ENCODE data around the gene PC. TPM values are rescaled to one million over a fixed set of nuclear protein-coding genes. Genes with fewer than 3 reads are reported as not detected.
"Not testable (repeated sequence)": the region's sequence is repeated elsewhere in the genome, so short reads cannot be mapped to it uniquely, and the experiment has no call there.

Gene PC, protein sequence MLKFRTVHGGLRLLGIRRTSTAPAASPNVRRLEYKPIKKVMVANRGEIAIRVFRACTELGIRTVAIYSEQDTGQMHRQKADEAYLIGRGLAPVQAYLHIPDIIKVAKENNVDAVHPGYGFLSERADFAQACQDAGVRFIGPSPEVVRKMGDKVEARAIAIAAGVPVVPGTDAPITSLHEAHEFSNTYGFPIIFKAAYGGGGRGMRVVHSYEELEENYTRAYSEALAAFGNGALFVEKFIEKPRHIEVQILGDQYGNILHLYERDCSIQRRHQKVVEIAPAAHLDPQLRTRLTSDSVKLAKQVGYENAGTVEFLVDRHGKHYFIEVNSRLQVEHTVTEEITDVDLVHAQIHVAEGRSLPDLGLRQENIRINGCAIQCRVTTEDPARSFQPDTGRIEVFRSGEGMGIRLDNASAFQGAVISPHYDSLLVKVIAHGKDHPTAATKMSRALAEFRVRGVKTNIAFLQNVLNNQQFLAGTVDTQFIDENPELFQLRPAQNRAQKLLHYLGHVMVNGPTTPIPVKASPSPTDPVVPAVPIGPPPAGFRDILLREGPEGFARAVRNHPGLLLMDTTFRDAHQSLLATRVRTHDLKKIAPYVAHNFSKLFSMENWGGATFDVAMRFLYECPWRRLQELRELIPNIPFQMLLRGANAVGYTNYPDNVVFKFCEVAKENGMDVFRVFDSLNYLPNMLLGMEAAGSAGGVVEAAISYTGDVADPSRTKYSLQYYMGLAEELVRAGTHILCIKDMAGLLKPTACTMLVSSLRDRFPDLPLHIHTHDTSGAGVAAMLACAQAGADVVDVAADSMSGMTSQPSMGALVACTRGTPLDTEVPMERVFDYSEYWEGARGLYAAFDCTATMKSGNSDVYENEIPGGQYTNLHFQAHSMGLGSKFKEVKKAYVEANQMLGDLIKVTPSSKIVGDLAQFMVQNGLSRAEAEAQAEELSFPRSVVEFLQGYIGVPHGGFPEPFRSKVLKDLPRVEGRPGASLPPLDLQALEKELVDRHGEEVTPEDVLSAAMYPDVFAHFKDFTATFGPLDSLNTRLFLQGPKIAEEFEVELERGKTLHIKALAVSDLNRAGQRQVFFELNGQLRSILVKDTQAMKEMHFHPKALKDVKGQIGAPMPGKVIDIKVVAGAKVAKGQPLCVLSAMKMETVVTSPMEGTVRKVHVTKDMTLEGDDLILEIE
- total RNA-seq, result 41.7 and 49.1 TPM in 2 replicates
- long read RNA-seq, partial matches to known transcripts, result 5 of 7 reads
- long read RNA-seq, other reads (novel, unspliced or antisense), result 1 of 7 reads

GRCh38 chr11:66958232-66958955 is at the start of gene PC:
TSS of gene PC (minus strand) at chr11:66958383. CDS start at chr11:66872159, 86,224 bp downstream.
- Mint-ChIP-seq H3K27me3 (ENCODE audit: unreplicated experiment) (no peaks in the 10 kb centered on the region), H3K4me3 (ENCODE audit: unreplicated experiment) (peak within 1 kb of the TSS; percentile 78), H3K27ac (ENCODE audit: unreplicated experiment) (peak within 1 kb of the TSS; percentile 85), H3K4me1 (ENCODE audit: unreplicated experiment) (peaks cover 28% of the 10 kb centered on the region), H3K9me3 (ENCODE audit: unreplicated experiment) (no peaks in the 10 kb centered on the region), H3K36me3 (ENCODE audit: unreplicated experiment) (peaks cover 4% of the 10 kb centered on the region)
- TF ChIP-seq, protein P1, sequence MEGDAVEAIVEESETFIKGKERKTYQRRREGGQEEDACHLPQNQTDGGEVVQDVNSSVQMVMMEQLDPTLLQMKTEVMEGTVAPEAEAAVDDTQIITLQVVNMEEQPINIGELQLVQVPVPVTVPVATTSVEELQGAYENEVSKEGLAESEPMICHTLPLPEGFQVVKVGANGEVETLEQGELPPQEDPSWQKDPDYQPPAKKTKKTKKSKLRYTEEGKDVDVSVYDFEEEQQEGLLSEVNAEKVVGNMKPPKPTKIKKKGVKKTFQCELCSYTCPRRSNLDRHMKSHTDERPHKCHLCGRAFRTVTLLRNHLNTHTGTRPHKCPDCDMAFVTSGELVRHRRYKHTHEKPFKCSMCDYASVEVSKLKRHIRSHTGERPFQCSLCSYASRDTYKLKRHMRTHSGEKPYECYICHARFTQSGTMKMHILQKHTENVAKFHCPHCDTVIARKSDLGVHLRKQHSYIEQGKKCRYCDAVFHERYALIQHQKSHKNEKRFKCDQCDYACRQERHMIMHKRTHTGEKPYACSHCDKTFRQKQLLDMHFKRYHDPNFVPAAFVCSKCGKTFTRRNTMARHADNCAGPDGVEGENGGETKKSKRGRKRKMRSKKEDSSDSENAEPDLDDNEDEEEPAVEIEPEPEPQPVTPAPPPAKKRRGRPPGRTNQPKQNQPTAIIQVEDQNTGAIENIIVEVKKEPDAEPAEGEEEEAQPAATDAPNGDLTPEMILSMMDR (IDR thresholded peaks at IDR 0.05), result no peak
- DNase-seq (ENCODE audit: extremely low spot score, unreplicated experiment), result peak; percentile 100

DNA sequence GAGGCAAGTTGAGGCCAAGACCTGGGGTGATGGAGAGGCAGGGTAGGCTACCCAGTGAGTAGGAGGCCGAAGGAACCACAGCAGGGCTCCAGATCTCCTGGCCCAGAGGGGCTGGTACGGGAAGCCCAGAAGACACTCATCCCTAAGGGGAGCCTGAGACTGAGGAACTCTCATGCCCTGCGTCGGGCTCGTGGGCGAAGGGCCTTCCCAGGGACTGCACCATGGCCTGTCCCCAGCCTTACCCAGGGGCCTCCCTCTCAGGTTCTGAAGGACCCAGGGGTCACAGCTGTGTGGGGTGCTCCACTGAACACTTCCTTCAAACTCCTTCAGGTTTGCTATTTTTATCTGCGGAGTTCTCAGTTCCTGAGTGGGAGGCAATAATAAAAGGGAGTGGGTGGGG is 48.9 kb upstream of the PC start:
- TF ChIP-seq, protein P1 (IDR thresholded peaks at IDR 0.05), result no peak
- H3K4me1 Mint-ChIP-seq (ENCODE audit: unreplicated experiment), result peaks cover 4% of the 10 kb centered on the region
- H3K36me3 Mint-ChIP-seq (ENCODE audit: unreplicated experiment), result no peaks in the 10 kb centered on the region
- H3K9me3 Mint-ChIP-seq (ENCODE audit: unreplicated experiment), result no peaks in the 10 kb centered on the region
- no peaks in the 10 kb centered on the region for H3K27me3 Mint-ChIP-seq (ENCODE audit: unreplicated experiment)
- no peak overlapping the region for H3K27ac Mint-ChIP-seq (ENCODE audit: unreplicated experiment)
- H3K4me3 Mint-ChIP-seq (ENCODE audit: unreplicated experiment), result no peak overlapping the region
- DNase-seq (ENCODE audit: extremely low spot score, unreplicated experiment), result no peak

GRCh38 chr11:67006029-67006884 is 48.1 kb upstream of the PC start:
- Mint-ChIP-seq H3K36me3 (ENCODE audit: unreplicated experiment) (no peaks in the 10 kb centered on the region), H3K27me3 (ENCODE audit: unreplicated experiment) (no peaks in the 10 kb centered on the region), H3K4me1 (ENCODE audit: unreplicated experiment) (peaks cover 4% of the 10 kb centered on the region), H3K4me3 (ENCODE audit: unreplicated experiment) (no peak overlapping the region), H3K27ac (ENCODE audit: unreplicated experiment) (no peak overlapping the region), H3K9me3 (ENCODE audit: unreplicated experiment) (no peaks in the 10 kb centered on the region)
- TF ChIP-seq, protein P1 (IDR thresholded peaks at IDR 0.05), result no peak
- no peak for DNase-seq (ENCODE audit: extremely low spot score, unreplicated experiment)

DNA sequence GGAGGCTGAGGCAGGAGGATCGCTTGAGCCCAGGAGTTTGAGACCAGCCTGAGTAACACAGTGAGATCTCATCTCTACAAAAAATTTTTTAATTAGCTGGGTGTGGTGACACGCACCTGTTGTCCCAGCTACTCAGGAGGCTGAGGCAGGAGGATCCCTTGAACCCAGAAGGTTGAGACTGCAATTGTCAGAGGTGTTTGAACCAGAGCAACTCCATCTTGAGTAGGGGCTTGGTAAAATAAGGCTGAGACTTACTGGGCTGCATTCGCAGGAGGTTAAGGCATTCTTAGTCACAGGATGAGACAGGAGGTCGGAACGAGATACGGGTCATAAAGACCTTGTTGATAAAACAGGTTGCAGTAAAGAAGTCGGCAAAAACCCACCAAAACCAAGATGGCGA is 47.0 kb upstream of the PC start:
- not testable (repeated sequence) for DNase-seq (ENCODE audit: extremely low spot score, unreplicated experiment); H3K36me3 Mint-ChIP-seq (ENCODE audit: unreplicated experiment); H3K27ac Mint-ChIP-seq (ENCODE audit: unreplicated experiment); H3K4me3 Mint-ChIP-seq (ENCODE audit: unreplicated experiment); H3K9me3 Mint-ChIP-seq (ENCODE audit: unreplicated experiment); H3K27me3 Mint-ChIP-seq (ENCODE audit: unreplicated experiment); H3K4me1 Mint-ChIP-seq (ENCODE audit: unreplicated experiment)

All from osteocyte (in vitro differentiated cells).